HG02938 (cell line): Measurements from ENCODE around the gene CDC42EP1.
"Not testable (repeated sequence)": the region's sequence is repeated elsewhere in the genome, so short reads cannot be mapped to it uniquely, and the experiment has no call there.

Experiments
- ATAC-seq: cut with Tn5 transposase; IDR thresholded peaks from one replicate; pipeline ENCODE4 v1.9.1; 2021; ENCODE audit warnings: mild to moderate bottlenecking, moderate library complexity; ENCODE audit not compliant: unreplicated experiment

CDC42EP1 gene

DNA sequence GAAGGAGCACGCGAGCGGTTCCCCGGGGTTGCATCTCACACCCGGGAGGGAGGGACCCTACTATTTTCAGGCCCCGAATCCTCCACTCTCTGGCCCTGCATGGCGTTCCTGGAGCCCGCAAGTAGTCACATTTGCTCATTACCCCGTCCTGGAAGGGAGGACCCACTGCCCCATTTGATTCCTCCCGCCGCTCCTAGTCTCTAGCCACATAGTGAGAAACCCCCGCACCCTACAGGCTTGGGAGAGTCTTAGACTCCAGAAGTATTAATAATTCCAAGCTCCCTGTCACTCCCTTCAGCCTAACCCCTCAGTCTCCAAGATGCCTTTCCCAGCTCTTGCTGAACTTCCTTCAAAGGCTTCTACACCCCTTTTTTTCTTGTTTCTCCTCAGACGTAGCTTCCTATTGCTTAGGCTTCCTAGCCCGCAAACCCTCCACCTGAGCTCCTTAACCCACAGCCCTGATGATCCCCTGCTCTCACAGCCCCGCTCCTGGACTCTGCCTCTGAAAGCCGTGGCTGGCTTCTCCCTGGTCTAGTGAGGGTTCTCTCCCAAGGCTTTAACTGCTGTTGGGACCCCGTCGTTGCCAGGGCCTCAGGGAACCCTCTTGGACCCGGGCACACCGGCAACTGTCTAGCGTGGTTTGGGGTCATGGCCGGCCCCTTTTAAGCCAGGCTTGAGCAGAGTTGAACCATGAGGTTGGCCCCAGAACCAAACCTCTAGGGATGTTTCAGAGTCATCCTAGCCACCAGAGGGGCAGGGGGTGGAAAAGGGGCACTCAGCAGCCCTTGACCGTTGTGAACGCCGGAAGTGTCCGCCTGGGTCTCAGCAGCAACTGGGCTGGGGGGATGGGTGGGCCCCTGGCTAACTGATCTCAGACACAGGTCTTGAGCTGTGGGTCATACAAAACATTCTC, 49.2 kb downstream of the CDC42EP1 start:
- peak; percentile 2 for ATAC-seq

DNA sequence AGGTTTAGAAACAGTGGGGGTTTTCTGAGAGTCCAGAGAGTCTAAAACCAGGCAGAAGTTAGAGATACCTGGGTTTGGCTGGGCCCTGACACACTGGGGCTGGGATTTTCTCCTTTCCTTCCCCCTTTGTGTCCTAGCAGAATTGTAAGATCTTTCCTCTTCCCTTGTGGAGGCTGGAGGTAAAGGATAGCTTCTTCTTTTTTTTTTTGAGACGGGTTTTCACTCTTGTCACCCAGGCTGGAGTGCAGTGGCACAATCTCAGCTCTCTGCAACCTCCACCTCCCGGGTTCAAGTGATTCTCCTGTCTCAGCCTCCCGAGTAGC, 49.8 kb downstream of the CDC42EP1 start:
- ATAC-seq = not testable (repeated sequence)

DNA sequence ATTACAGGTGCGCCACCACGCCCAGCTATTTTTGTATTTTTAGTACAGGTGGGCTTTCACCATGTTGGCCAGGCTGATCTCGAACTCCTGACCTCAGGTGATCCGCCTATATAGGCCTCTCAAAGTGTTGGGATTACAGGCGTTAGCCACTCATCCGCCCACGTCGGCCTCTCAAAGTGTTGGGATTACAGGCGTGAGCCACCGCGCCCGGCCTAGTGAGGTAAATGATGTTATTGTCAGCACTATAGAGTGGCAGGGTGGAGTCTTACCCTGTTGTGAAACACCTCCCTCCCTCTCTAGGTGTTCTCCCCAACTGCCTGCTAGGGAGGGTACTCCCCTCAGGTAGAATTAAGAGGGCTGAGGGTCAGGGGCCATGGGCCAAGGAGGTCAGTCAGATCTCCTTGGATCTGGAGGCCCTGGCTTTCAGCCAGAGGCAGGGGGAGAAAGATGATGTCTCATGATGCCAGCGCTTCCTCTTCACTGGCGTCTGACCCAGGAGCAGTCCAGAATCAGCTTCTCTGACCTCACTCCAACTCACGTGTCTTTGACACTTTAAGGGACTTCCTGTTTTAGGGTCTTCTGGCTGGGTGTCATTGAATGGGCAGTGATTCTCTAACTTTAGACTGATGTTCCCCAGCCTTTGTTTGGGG, 50.3 kb downstream of the CDC42EP1 start:
- ATAC-seq = no peak

DNA sequence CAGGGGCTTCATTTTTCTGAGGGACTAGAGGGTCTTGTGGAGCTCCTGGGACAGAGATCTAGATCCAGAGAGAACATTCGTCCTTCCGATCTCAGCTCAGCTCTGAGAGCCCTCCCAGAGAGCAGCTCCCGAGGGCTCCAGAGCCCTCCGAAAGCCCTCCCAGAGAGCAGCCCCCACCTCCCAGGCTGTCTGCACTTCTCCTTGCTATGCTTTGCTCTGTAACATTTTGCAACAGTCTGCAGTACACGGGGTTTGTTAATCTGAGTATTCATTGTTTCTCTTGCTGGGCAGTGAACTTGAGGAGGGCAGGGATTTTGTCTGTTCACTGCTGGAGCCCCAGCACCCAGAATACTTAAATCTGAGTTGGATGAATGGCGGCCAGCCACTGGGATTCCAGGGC, 50.9 kb downstream of the CDC42EP1 start:
- ATAC-seq = no peak

DNA sequence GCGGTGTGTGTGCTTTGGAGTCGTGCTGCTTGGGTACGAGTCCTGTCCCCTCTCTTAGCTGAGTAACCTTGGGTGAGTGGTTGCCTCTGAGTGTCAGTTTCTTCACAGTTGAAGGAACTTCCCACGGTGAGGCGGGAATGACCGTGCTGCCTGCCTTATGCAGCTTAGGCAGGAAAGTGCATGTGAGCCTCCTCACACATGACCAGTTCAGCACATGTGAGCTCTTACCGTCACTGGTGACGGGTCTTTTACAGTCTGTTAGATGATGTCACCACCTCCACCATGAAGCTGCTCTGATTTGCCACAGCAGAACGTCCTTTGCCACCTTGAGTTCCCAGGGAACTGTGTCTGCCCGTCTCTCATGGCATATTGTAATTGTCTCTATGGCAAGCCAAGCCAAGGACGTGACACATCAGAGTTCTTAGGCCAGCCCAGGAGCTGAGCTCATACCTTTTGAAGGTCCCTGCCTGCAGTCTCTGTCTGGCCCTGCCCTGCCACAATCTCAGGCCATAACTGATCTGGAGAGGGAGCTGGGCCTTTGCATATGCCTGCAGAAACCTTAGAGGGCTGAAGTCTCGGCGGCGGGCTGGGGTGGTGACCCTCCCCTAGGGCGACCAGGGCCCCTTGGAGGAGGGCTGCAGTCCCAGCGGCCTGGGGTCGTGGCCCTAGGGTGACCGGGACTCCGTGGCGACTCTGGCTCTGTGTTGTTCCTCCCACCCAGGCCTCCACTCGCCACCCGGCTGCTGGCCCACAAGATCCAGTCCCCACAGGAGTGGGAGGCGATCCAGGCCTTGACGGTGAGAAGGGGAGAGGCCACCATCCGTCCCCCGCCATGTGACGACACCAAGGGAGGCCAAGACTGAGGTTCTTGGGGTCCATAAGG, 56.2 kb downstream of the CDC42EP1 start:
- no peak for ATAC-seq

DNA sequence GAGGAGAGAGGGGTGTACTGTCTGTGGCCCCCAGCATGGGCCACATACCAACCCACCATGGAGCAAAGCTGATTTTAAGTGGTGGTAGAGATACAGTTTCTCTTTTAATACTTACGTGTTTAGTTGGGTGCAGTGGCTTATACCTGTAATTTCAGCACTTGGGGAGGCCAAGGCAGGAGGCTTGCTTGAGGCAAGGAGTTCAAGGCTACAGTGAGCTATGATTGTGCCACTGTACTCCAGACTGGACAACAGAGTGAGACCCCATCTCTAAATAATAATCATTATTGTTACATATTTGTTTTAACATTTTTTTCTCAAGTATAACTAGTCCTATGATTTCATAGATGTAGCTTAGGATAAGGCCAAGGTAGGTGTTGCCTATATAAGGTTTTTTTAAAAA, 57.2 kb downstream of the CDC42EP1 start:
- no peak for ATAC-seq

DNA sequence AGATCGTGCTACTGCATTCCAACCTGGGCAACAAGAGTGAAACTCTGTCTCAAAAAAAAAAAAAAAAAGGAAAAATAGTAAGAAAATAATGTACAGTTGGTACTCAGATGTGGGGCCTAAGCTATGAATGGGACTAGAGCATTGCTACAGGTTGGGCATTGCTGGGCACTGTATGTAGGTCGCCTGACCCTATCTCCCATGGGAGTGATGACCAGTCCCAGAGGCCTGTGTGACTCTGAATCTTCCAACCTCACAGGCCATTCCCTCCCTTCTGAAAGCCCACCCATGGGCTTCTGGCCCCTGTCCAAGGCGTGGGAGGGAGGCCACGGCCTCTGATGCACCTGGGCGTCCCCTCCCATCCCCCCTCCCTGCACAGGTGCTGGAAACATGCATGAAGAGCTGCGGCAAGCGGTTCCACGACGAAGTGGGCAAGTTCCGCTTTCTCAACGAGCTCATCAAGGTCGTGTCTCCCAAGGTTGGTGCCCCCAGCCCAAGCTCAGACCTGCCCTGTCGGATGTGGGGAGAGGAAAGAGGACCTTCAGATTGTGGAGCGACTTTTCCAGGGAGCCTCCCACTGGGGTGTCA, 57.9 kb downstream of the CDC42EP1 start:
- ATAC-seq = no peak

DNA sequence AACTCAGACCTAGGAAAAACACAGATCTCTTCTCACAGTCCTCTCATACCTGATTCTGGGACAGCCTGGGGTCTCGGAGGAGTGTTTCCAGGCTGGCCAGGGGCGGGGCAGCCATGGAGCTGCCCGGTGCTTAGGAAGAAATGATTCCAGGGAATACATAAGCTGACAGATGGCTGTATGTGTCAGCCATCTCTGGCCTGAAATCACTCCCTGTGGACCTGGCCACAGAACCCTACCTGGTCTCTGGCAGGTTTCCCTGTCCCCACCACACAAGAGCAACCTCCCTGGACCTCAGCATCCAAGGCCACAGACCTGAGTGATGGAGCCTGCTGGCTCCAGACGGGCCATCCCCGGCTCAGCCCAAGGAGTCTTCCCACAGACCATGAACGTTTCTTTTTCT, 58.4 kb downstream of the CDC42EP1 start:
- no peak for ATAC-seq
